HG03066 (cell line): ENCODE data around the gene DST.

Source experiments
- ATAC-seq: cut with Tn5 transposase; IDR thresholded peaks from one replicate; pipeline ENCODE4 v1.9.1; 2021; ENCODE audit warnings: low read depth; ENCODE audit not compliant: unreplicated experiment

DST gene

GRCh38 chr6:56495654-56496053, 147.0 kb downstream of the DST start:
- ATAC-seq: no peak

GRCh38 chr6:56491606-56492328, 150.9 kb downstream of the DST start:
- no peak for ATAC-seq

- ATAC-seq: no peak
Observed at GRCh38 chr6:56490993-56491392, 151.7 kb downstream of the DST start.

- ATAC-seq: no peak
Observed at GRCh38 chr6:56489559-56489958, 153.1 kb downstream of the DST start.

- ATAC-seq: no peak
Observed at GRCh38 chr6:56488281-56488680, 154.4 kb downstream of the DST start.

- ATAC-seq: no peak
Observed at GRCh38 chr6:56486681-56487080, 156.0 kb downstream of the DST start.

GRCh38 chr6:56484669-56485068, 158.0 kb downstream of the DST start:
- no peak for ATAC-seq

- ATAC-seq: no peak
Observed at GRCh38 chr6:56483929-56484328, 158.8 kb downstream of the DST start.

GRCh38 chr6:56482525-56482924, 160.2 kb downstream of the DST start:
- ATAC-seq: no peak

GRCh38 chr6:56481957-56482356, 160.7 kb downstream of the DST start:
- no peak for ATAC-seq

GRCh38 chr6:56480654-56481337, 161.9 kb downstream of the DST start:
- no peak for ATAC-seq

- ATAC-seq: no peak
Observed at GRCh38 chr6:56480246-56480645, 162.4 kb downstream of the DST start.

GRCh38 chr6:56479381-56479780, 163.3 kb downstream of the DST start:
- ATAC-seq: no peak

GRCh38 chr6:56478202-56478601, 164.5 kb downstream of the DST start:
- ATAC-seq: no peak

- ATAC-seq: no peak
Observed at GRCh38 chr6:56477241-56477640, 165.4 kb downstream of the DST start.

- ATAC-seq: no peak
Observed at GRCh38 chr6:56475736-56476457, 166.8 kb downstream of the DST start.

- ATAC-seq: no peak
Observed at GRCh38 chr6:56474532-56474931, 168.2 kb downstream of the DST start.

- ATAC-seq: no peak
Observed at GRCh38 chr6:56463443-56463842, 179.2 kb downstream of the DST start.

GRCh38 chr6:56459030-56459805, 183.5 kb downstream of the DST start:
- no peak for ATAC-seq

- no peak for ATAC-seq
Observed at GRCh38 chr6:56458324-56458884, 184.3 kb downstream of the DST start.

- ATAC-seq: no peak
Observed at GRCh38 chr6:56456785-56457184, 185.9 kb downstream of the DST start.
